Testis (tissue), 3 donors: ENCODE measurements around the gene PNPLA6. TPM values are rescaled to one million over a fixed set of nuclear protein-coding genes. Genes with fewer than 3 reads are reported as not detected.

Source experiments
- DNase-seq: peaks from one replicate; pipeline ENCODE4 v3.0.0-alpha.2; 2019
- H3K27ac ChIP-seq, 2 donors: fragments of 200-600 bp; sonication (generic); one replicate each; pipeline ENCODE4 v1.5.1; 2019
- H3K27me3 ChIP-seq: fragments of 200-600 bp; sonication (generic); one replicate; pipeline ENCODE4 v1.5.1; 2019
- H3K36me3 ChIP-seq: fragments of 200-600 bp; sonication (generic); one replicate; pipeline ENCODE4 v1.5.1; 2017; ENCODE audit warnings: low read depth; ENCODE audit errors: missing control alignments
- H3K4me1 ChIP-seq: fragments of 200-600 bp; sonication (generic); one replicate; pipeline ENCODE4 v1.5.1; 2019
- H3K4me3 ChIP-seq, 2 donors: fragments of 200-600 bp; sonication (generic); one replicate each; pipeline ENCODE4 v1.5.1; 2017 to 2019
- H3K9me3 ChIP-seq: fragments of 200-600 bp; sonication (generic); one replicate; pipeline ENCODE4 v1.5.1; 2017
- POLR2A ChIP-seq: fragments of 450-650 bp; IDR thresholded peaks from one replicate; pipeline ENCODE4 v1.6.1; 2017; ENCODE audit warnings: antibody characterized with exemption, mild to moderate bottlenecking, moderate library complexity
- WGBS, 2 donors: methylation state at CpG; one replicate each; pipeline ENCODE4 v1.1.5; 2018; 5-methylcytosine and 5-hydroxymethylcytosine counted together
- intact Hi-C: fragments of 100-400 bp; cut with DNase I; formaldehyde crosslinking; loops from one replicate; pipeline ENCODE4 v1.15.1; 2023; ENCODE audit warnings: low total_unique reads
- polyA plus RNA-seq: library from polyadenylated mRNA; stranded (reverse); fragments of 350-450 nt; fragmentation: Illumina TruSeq; extraction: RNeasy Lipid Tissue Mini Kit (QIAGEN cat#74804); gene quantifications from one replicate; pipeline ENCODE4 v1.2.3, GENCODE V29; 2014; ENCODE audit warnings: low read depth, low replicate concordance; ENCODE audit not compliant: insufficient read depth
- total RNA-seq, 2 donors: library from RNA; depleted of rRNA; stranded (reverse); fragments of >200 nt; gene quantifications; one replicate each; pipeline ENCODE4 v1.2.3, GENCODE V29; 2016
- TF ChIP-seq, protein P1 (sequence below), 3 experiments: fragments of 450-650 bp in 2 of 3; fragments of 200-600 bp in 1 of 3; sonication (generic) in 1 of 3; IDR thresholded peaks; one replicate each; pipeline ENCODE4 v1.5.1; 2016 to 2019; ENCODE audit warnings: antibody characterized with exemption in 3 of 3, mild to moderate bottlenecking in 2 of 3, moderate library complexity in 1 of 3

The PNPLA6 gene
- total and polyA plus RNA-seq, 3 donors from 2014 or later = 109 to 153 (median 143) TPM

DNA sequence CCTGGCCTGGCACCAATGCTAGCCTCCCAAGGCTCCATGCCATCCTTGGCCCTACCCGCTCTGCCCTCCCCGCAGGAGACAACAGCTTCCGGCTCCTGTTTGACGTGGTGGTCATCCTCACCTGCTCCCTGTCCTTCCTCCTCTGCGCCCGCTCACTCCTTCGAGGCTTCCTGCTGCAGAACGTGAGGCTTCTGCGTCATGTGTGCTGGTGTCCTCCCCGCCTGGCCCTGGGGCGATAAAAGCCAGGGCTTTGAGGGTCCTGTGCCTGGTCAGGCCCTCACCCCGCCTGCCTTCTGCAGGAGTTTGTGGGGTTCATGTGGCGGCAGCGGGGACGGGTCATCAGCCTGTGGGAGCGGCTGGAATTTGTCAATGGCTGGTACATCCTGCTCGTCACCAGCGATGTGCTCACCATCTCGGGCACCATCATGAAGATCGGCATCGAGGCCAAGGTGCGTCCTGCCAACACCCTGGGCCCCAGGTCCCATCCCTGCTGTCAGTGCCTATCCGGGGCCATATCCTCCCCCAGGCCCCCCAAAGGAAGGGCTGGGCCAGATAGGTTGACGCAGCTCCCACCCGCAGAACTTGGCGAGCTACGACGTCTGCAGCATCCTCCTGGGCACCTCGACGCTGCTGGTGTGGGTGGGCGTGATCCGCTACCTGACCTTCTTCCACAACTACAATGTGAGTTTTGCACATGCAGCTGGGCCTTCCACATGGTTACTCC, 6.8 kb upstream of the PNPLA6 start:
- no peak for DNase-seq
- H3K27ac ChIP-seq = no peak overlapping the region
- H3K4me1 ChIP-seq = peaks cover 7% of the 10 kb centered on the region
- no peak overlapping the region for H3K4me3 ChIP-seq
- H3K27me3 ChIP-seq = no peaks in the 10 kb centered on the region
- no peaks in the 10 kb centered on the region for H3K9me3 ChIP-seq
- WGBS, 2 donors = 93% methylated on average over 28 to 32 of the region's 32 CpGs
- no peak for TF ChIP-seq POLR2A
- TF ChIP-seq, protein P1, sequence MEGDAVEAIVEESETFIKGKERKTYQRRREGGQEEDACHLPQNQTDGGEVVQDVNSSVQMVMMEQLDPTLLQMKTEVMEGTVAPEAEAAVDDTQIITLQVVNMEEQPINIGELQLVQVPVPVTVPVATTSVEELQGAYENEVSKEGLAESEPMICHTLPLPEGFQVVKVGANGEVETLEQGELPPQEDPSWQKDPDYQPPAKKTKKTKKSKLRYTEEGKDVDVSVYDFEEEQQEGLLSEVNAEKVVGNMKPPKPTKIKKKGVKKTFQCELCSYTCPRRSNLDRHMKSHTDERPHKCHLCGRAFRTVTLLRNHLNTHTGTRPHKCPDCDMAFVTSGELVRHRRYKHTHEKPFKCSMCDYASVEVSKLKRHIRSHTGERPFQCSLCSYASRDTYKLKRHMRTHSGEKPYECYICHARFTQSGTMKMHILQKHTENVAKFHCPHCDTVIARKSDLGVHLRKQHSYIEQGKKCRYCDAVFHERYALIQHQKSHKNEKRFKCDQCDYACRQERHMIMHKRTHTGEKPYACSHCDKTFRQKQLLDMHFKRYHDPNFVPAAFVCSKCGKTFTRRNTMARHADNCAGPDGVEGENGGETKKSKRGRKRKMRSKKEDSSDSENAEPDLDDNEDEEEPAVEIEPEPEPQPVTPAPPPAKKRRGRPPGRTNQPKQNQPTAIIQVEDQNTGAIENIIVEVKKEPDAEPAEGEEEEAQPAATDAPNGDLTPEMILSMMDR (IDR thresholded peaks at IDR 0.05) = no peak
- no peaks in the 10 kb centered on the region for H3K36me3 ChIP-seq
- intact Hi-C loops = no loop called here

DNA sequence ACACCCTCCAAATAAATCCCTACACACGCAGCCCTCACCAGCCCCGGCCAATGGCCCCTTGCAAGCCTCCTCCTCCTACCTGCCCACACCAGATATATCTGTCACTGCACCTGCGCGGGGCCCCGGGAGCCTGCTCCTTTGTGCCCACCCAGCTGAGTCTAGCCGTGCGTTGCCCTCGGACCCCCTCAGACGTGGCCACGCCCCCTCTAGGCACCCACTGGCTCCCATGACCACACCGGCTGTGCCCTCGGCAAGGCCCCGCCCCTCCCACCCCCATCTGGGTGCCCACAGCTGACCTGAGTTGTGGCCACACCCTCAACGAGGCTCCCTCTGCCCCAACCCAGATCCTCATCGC, 6.3 kb upstream of the PNPLA6 start:
- TF ChIP-seq POLR2A = no peak
- TF ChIP-seq, protein P1 (IDR thresholded peaks at IDR 0.05) = no peak
- Histone ChIP-seq H3K27ac (no peak overlapping the region), H3K27me3 (no peaks in the 10 kb centered on the region), H3K4me1 (peaks cover 7% of the 10 kb centered on the region), H3K36me3 (no peaks in the 10 kb centered on the region), H3K4me3 (no peak overlapping the region), H3K9me3 (no peaks in the 10 kb centered on the region)
- intact Hi-C loops = no loop called here
- no peak for DNase-seq
- 88 to 92% methylated on average over 10 to 15 of the region's 15 CpGs for WGBS, 2 donors

- intact Hi-C loops = no loop called here
These were observed 5.7 kb upstream of the PNPLA6 start for GRCh38 chr19:7529610-7530490.

GRCh38 chr19:7533281-7533885, 2.1 kb upstream of the PNPLA6 start:
- WGBS, 2 donors = 4 to 15% methylated on average over 11 to 30 of the region's 30 CpGs
- Histone ChIP-seq H3K27ac (peak overlapping the region; percentile 92 to 93), H3K4me1 (peaks cover 7% of the 10 kb centered on the region), H3K9me3 (no peaks in the 10 kb centered on the region), H3K36me3 (no peaks in the 10 kb centered on the region), H3K4me3 (peak overlapping the region; percentile 60 to 85), H3K27me3 (no peaks in the 10 kb centered on the region)
- intact Hi-C loops = no loop called here
- TF ChIP-seq, protein P1 (IDR thresholded peaks at IDR 0.05) = no peak
- TF ChIP-seq POLR2A = no peak
- DNase-seq = peak; percentile 69

More at GRCh38 chr19:7529610-7530490, 5.7 kb upstream of the PNPLA6 start:
- H3K4me1 ChIP-seq = peaks cover 7% of the 10 kb centered on the region
- no peak overlapping the region for H3K27ac ChIP-seq
- H3K27me3 ChIP-seq = no peaks in the 10 kb centered on the region
- WGBS, 2 donors = 96 to 98% methylated on average over 25 to 33 of the region's 33 CpGs
- H3K9me3 ChIP-seq = no peaks in the 10 kb centered on the region
- H3K36me3 ChIP-seq = no peaks in the 10 kb centered on the region
- no peak for TF ChIP-seq POLR2A
- TF ChIP-seq, protein P1 (IDR thresholded peaks at IDR 0.05) = no peak
- no peak for DNase-seq
- H3K4me3 ChIP-seq = no peak overlapping the region
